Ramos (cell line): ENCODE data around the gene GPR12.

Experiments
- in situ Hi-C: fragments of 300-500 bp; cut with MboI; formaldehyde crosslinking; loops from one replicate; pipeline ENCODE4 v1.14.3; 2022; ENCODE audit warnings: low sequenced_read_pairs; ENCODE audit not compliant: unreplicated experiment

Gene GPR12

GRCh38 chr13:26707122-26708006 lies 53.2 kb downstream of the GPR12 start:
- in situ Hi-C loops, result loop anchor here (25.0 kb wide), 1 partner anchor 155 kb away; no protein-coding TSS in a partner anchor

DNA sequence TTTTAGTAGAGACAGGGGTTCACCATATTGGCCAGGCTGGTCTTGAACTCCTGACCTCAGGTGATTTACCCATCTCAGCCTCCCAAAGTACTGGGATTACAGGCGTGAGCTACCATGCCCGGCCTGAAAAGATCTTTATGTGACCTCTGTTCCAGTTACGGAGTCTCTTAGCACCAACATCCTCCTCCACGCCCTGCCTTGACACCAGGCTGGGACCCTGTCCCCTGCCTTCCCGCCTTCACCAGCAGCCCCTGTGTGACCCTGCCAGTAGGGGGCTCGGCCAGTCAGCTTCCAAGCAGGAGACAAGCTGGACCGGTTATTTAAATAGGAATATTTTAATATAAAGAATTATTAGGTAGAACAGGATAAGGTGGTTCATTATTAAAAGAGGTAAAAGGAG lies 54.2 kb downstream of the GPR12 start:
- in situ Hi-C loops, result loop anchor here (25.0 kb wide), 1 partner anchor 156 kb away; no protein-coding TSS in a partner anchor

DNA sequence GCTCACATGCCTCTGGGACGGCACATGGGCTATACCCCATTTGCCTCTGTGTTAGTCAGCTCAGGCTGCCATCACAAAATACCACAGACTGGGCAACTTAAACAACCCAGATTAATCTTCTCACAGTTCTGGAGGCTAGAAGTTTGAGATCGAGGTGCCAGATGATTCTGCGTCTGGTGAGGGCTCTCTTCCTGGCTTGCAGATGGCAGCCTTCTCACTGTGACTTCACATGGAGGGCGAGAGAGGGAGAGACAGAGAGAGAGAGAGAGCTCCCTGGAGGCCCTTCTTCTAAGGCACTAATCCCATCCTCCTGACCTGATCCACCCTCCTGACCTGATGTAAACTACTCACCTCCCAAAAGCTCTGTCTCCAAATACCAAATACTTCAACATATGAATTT lies 55.0 kb downstream of the GPR12 start:
- in situ Hi-C loops, result loop anchor here (25.0 kb wide), 1 partner anchor 157 kb away; no protein-coding TSS in a partner anchor
